GM12872 (cell line): Measurements from ENCODE around the gene C8A.

Source experiments
- CTCF ChIP-seq: IDR thresholded peaks from 3 replicates; pipeline ENCODE4 v1.5.1; 2011; ENCODE audit warnings: low read depth, mild to moderate bottlenecking, low read length, moderate library complexity; ENCODE audit not compliant: insufficient read depth

Gene C8A

DNA sequence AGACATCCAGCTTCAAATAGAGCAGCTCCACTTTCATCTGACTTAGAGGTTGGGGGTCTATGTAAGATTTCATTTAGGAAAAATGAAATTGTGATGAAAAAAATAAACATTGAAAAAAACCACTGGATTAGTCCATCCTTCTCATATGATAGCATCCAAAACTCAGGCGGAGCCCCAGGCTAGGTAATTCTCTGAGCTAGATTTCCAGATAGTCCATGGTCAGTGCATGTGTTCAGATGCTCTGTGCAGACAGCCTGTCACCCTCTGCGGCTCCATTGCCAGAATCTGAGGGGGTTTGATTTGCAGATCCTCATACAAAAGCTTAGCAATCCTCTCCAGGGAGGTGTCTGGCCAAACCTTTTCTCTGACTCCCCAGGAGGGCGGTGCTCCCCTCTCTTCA, 62.0 kb downstream of the C8A start:
- TF ChIP-seq CTCF: no peak

GRCh38 chr1:56917356-56917755, 62.8 kb downstream of the C8A start:
- no peak for TF ChIP-seq CTCF

GRCh38 chr1:56920591-56921001, 66.0 kb downstream of the C8A start:
- TF ChIP-seq CTCF: no peak

GRCh38 chr1:56921479-56921878, 66.9 kb downstream of the C8A start:
- no peak for TF ChIP-seq CTCF

DNA sequence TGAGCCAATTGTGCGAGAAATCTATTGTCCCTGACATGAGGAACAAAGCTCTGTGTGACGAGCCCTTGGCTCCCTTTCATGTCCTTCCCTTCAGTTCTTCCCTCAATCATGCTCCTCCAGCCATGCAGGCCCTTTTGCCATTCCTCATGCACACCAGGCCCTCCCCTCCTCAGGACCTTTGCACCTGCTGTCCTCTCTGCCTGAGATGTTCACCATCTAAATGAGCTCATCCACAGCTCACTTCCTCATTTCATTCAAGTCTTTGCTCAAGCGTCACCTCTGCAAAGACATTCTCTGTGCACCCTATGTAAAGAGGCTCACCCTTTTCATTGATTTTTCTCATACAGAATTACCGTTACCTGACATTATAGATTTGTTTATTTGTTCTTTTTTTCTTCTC, 67.5 kb downstream of the C8A start:
- TF ChIP-seq CTCF: no peak

DNA sequence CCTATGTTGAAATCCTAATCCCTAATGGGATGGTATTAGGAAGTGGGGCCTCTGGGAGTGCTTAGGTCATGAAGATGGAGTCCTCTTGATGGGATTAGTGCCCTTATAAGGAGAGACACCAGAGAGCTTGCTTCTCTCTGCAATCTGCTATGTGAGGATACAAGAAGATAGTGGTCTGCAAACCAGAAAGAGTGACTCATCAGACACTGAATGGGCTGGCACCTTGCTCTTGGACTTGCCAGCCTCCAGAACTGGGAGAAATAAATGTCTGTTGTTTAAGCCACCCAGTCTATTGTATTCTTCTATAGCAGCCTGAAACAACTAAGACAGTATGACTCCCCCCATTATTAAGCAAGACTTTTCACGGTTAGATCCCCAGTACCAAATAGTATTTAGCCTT, 67.9 kb downstream of the C8A start:
- TF ChIP-seq CTCF: no peak

GRCh38 chr1:56923201-56923600, 68.6 kb downstream of the C8A start:
- TF ChIP-seq CTCF: no peak

DNA sequence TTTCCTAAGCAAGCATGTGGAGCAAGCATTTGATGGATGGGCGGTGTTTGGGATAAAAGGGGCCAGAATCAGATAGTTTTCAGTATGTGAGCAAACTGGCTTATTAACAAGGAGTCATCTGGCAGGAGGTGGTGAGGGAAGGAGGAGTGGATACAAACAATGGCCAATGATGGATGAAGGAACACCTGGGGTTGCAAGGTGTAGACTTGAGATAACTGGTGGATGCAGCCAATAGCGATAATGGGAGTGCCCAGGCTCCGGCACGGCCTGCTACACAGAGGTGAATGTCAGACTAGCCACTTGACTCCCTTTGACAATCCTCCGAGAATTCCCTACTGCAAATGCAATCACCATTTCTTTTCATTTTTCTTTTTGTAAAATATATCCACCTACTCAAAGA, 69.5 kb downstream of the C8A start:
- no peak for TF ChIP-seq CTCF
